ENCODE measurements around the gene MAPKBP1. TPM values are rescaled to one million over a fixed set of nuclear protein-coding genes. Genes with fewer than 3 reads are reported as not detected.

Gene MAPKBP1
- total RNA-seq, 1 experiment from 2014 or later = 8.2 TPM

GRCh38 chr15:41782371-41783282 lies 8.3 kb downstream of the MAPKBP1 start:
- no peak for DNase-seq (ENCODE audit: extremely low read depth, low read depth)

- no peak for DNase-seq (ENCODE audit: extremely low read depth, low read depth)
Observed at GRCh38 chr15:41783296-41783695, 9.0 kb downstream of the MAPKBP1 start.

GRCh38 chr15:41788262-41788661 lies 14.0 kb downstream of the MAPKBP1 start:
- DNase-seq (ENCODE audit: extremely low read depth, low read depth) = no peak

GRCh38 chr15:41789236-41789635 lies 15.0 kb downstream of the MAPKBP1 start:
- no peak for DNase-seq (ENCODE audit: extremely low read depth, low read depth)

GRCh38 chr15:41789662-41790061 lies 15.4 kb downstream of the MAPKBP1 start:
- no peak for DNase-seq (ENCODE audit: extremely low read depth, low read depth)

GRCh38 chr15:41790169-41790568 lies 15.9 kb downstream of the MAPKBP1 start:
- no peak for DNase-seq (ENCODE audit: extremely low read depth, low read depth)

GRCh38 chr15:41790756-41791546 lies 16.7 kb downstream of the MAPKBP1 start:
- no peak for DNase-seq (ENCODE audit: extremely low read depth, low read depth)

- no peak for DNase-seq (ENCODE audit: extremely low read depth, low read depth)
Observed at GRCh38 chr15:41791547-41791937, 17.3 kb downstream of the MAPKBP1 start.

GRCh38 chr15:41792000-41792637 lies 17.8 kb downstream of the MAPKBP1 start:
- no peak for DNase-seq (ENCODE audit: extremely low read depth, low read depth)

GRCh38 chr15:41794081-41794480 lies 19.8 kb downstream of the MAPKBP1 start:
- no peak for DNase-seq (ENCODE audit: extremely low read depth, low read depth)

- no peak for DNase-seq (ENCODE audit: extremely low read depth, low read depth)
Observed at GRCh38 chr15:41795996-41796856, 21.9 kb downstream of the MAPKBP1 start.

- DNase-seq (ENCODE audit: extremely low read depth, low read depth) = no peak
Observed at GRCh38 chr15:41797201-41797944, 23.1 kb downstream of the MAPKBP1 start.

- DNase-seq (ENCODE audit: extremely low read depth, low read depth) = no peak
Observed at GRCh38 chr15:41798607-41799487, 24.6 kb downstream of the MAPKBP1 start.

- no peak for DNase-seq (ENCODE audit: extremely low read depth, low read depth)
Observed at GRCh38 chr15:41799488-41799805, 25.2 kb downstream of the MAPKBP1 start.

GRCh38 chr15:41801185-41801584 lies 26.9 kb downstream of the MAPKBP1 start:
- no peak for DNase-seq (ENCODE audit: extremely low read depth, low read depth)

GRCh38 chr15:41801850-41802455 lies 27.7 kb downstream of the MAPKBP1 start:
- DNase-seq (ENCODE audit: extremely low read depth, low read depth) = no peak

GRCh38 chr15:41804361-41804760 lies 30.1 kb downstream of the MAPKBP1 start:
- no peak for DNase-seq (ENCODE audit: extremely low read depth, low read depth)

GRCh38 chr15:41804916-41805666 lies 30.8 kb downstream of the MAPKBP1 start:
- no peak for DNase-seq (ENCODE audit: extremely low read depth, low read depth)
